CD14-positive monocyte (primary cell): Measurements from ENCODE around the gene SMAD6. TPM values are rescaled to one million over a fixed set of nuclear protein-coding genes. Genes with fewer than 3 reads are reported as not detected.

Source experiments
- DNase-seq, 3 donors: peaks; one replicate each; pipeline ENCODE4 v3.0.0-alpha.2; 2011 to 2022
- H2AFZ ChIP-seq: 2 replicates; pipeline ENCODE4 v1.6.0; 2012; ENCODE audit warnings: mild to moderate bottlenecking, low read depth, low read length, inconsistent platforms; ENCODE audit not compliant: insufficient read depth, poor library complexity, severe bottlenecking
- H3K27ac ChIP-seq, 2 donors: 1 replicate in 1 of 2; 2 replicates in 1 of 2; pipeline ENCODE4 v1.5.1; 2012 to 2013; ENCODE audit warnings: low read length in 2 of 2, control low read depth in 1 of 2, inconsistent platforms in 1 of 2, low read depth in 1 of 2, mild to moderate bottlenecking in 1 of 2
- H3K27me3 ChIP-seq, 2 donors: one replicate each; pipeline versions ENCODE4 v1.6.0 to v1.6.1; 2011 to 2013; ENCODE audit warnings: low read length in 2 of 2; ENCODE audit not compliant: control insufficient read depth in 2 of 2, insufficient read depth in 2 of 2
- H3K36me3 ChIP-seq, 2 donors: replicated peaks in 1 of 2; 1 replicate in 1 of 2; 2 replicates in 1 of 2; pipeline versions ENCODE4 v1.5.1 to v1.6.1; 2012 to 2013; ENCODE audit warnings: low read length in 2 of 2, control low read depth in 1 of 2, inconsistent platforms in 1 of 2, mild to moderate bottlenecking in 1 of 2; ENCODE audit not compliant: insufficient read depth in 2 of 2, control insufficient read depth in 1 of 2
- H3K4me1 ChIP-seq, 2 donors: 1 replicate in 1 of 2; 2 replicates in 1 of 2; pipeline versions ENCODE4 v1.5.1 to v1.6.1; 2012 to 2013; ENCODE audit warnings: low read length in 2 of 2, control low read depth in 1 of 2, inconsistent platforms in 1 of 2, mild to moderate bottlenecking in 1 of 2, moderate library complexity in 1 of 2; ENCODE audit not compliant: insufficient read depth in 2 of 2, control insufficient read depth in 1 of 2
- H3K4me2 ChIP-seq: replicated peaks from 2 replicates; pipeline ENCODE3; 2012; ENCODE audit warnings: low read length, moderate library complexity, mild to moderate bottlenecking; ENCODE audit not compliant: poor library complexity, severe bottlenecking; ENCODE audit errors: extremely low read depth
- H3K4me3 ChIP-seq, 3 experiments: fragments of 200-600 bp in 1 of 3; sonication (generic) in 1 of 3; replicated peaks in 1 of 3; 1 replicate in 2 of 3; 2 replicates in 1 of 3; pipeline ENCODE4 v1.5.1; 2011 to 2013; ENCODE audit warnings: low read length in 3 of 3, mild to moderate bottlenecking in 3 of 3, control low read depth in 2 of 3, low read depth in 2 of 3, inconsistent platforms in 1 of 3, moderate library complexity in 1 of 3
- H3K79me2 ChIP-seq: 2 replicates; pipeline ENCODE4 v1.6.0; 2012; ENCODE audit warnings: mild to moderate bottlenecking, control low read depth, inconsistent platforms, low read length, moderate library complexity; ENCODE audit not compliant: insufficient read depth
- H3K9ac ChIP-seq: 2 replicates; pipeline ENCODE4 v1.6.0; 2017; ENCODE audit warnings: low read length, mild to moderate bottlenecking; ENCODE audit not compliant: insufficient read depth, poor library complexity, severe bottlenecking
- H3K9me3 ChIP-seq, 2 donors: replicated peaks in 1 of 2; 1 replicate in 1 of 2; 2 replicates in 1 of 2; pipeline versions ENCODE4 v1.5.1 to v1.6.1; 2012 to 2013; ENCODE audit warnings: low read length in 2 of 2, control low read depth in 1 of 2; ENCODE audit not compliant: control insufficient read depth in 1 of 2, insufficient read depth in 1 of 2
- H4K20me1 ChIP-seq: 2 replicates; pipeline ENCODE4 v1.6.0; 2012; ENCODE audit warnings: mild to moderate bottlenecking, low read length, control low read depth, moderate library complexity; ENCODE audit not compliant: insufficient read depth
- H3K27ac Mint-ChIP-seq, 7 donors: one replicate each; pipeline ENCODE4 v1.8.0; 2020; ENCODE audit warnings: mild to moderate bottlenecking in 7 of 7, mixed read lengths in 7 of 7, moderate library complexity in 6 of 7, inconsistent platforms in 2 of 7
- H3K27me3 Mint-ChIP-seq, 3 donors: one replicate each; pipeline ENCODE4 v1.8.0; 2021 to 2022; ENCODE audit warnings: low read depth in 3 of 3, mild to moderate bottlenecking in 3 of 3, mixed read lengths in 3 of 3, moderate library complexity in 3 of 3, inconsistent platforms in 1 of 3
- H3K36me3 Mint-ChIP-seq, 2 donors: one replicate each; pipeline ENCODE4 v1.8.0; 2020; ENCODE audit warnings: mixed read lengths in 2 of 2, inconsistent platforms in 1 of 2, mild to moderate bottlenecking in 1 of 2
- H3K4me1 Mint-ChIP-seq: one replicate; pipeline ENCODE4 v1.8.0; 2020; ENCODE audit warnings: mild to moderate bottlenecking, mixed read lengths
- H3K4me3 Mint-ChIP-seq, 2 donors: one replicate each; pipeline ENCODE4 v1.8.0; 2020; ENCODE audit warnings: mild to moderate bottlenecking in 2 of 2, mixed read lengths in 2 of 2, moderate library complexity in 1 of 2
- H3K9me3 Mint-ChIP-seq, 7 donors: one replicate each; pipeline ENCODE4 v1.8.0; 2020 to 2022; ENCODE audit warnings: mixed read lengths in 7 of 7, mild to moderate bottlenecking in 6 of 7, moderate library complexity in 6 of 7, inconsistent platforms in 2 of 7
- CTCF ChIP-seq: fragments of 200-600 bp; IDR thresholded peaks from one replicate; pipeline ENCODE4 v1.8.0; 2022; ENCODE audit warnings: antibody characterized with exemption, mild to moderate bottlenecking
- whole genome bisulfite sequencing: methylation state at CpG from one replicate; pipeline ENCODE4 v1.1.5; 2013; ENCODE audit warnings: missing lambda C conversion rate; ENCODE audit not compliant: insufficient coverage; 5-methylcytosine and 5-hydroxymethylcytosine counted together
- intact Hi-C, 2 donors: fragments of 100-400 bp; cut with micrococcal nuclease; formaldehyde crosslinking; loops; one replicate each; pipeline versions ENCODE4 v1.15.0 to v1.15.1; 2023
- polyA plus RNA-seq, 3 donors: library from polyadenylated mRNA; depleted of rRNA in 1 of 3; unstranded in 2 of 3; stranded (reverse) in 1 of 3; fragments of 300-500 nt in 2 of 3; fragments of >200 nt in 1 of 3; fragmentation: Illumina TruSeq in 2 of 3; gene quantifications; 1 replicate in 2 of 3; 2 replicates in 1 of 3; pipeline ENCODE4 v1.2.3, GENCODE V29; 2012 to 2021

The SMAD6 gene
- polyA plus RNA-seq, 3 donors: 0.31 TPM; not detected in 2

GRCh38 chr15:66783725-66784124, 81.7 kb downstream of the SMAD6 start:
- no peak for DNase-seq
- no peak overlapping the region for H3K4me3 Mint-ChIP-seq
- no peaks in the 10 kb centered on the region for H4K20me1 ChIP-seq
- no peak for TF ChIP-seq CTCF
- H3K27ac ChIP-seq: no peak overlapping the region
- H2AFZ ChIP-seq: no peak overlapping the region
- H3K36me3 ChIP-seq: no peaks in the 10 kb centered on the region
- H3K27me3 ChIP-seq: no peaks in the 10 kb centered on the region
- H3K4me1 Mint-ChIP-seq: no peaks in the 10 kb centered on the region
- peaks cover 0 to 2% of the 10 kb centered on the region in 2 donors for H3K36me3 Mint-ChIP-seq
- peak overlapping the region in 1 of 7 donors; percentile 58 for H3K27ac Mint-ChIP-seq
- intact Hi-C loops: no loop called here
- peaks cover 2 to 6% (median 3%) of the 10 kb centered on the region in 3 donors for H3K27me3 Mint-ChIP-seq
- no peak overlapping the region for H3K4me2 ChIP-seq
- no peaks in the 10 kb centered on the region for H3K9me3 ChIP-seq
- no peaks in the 10 kb centered on the region for H3K79me2 ChIP-seq
- H3K4me1 ChIP-seq: no peaks in the 10 kb centered on the region
- 97% methylated on average over 6 of the region's 7 CpGs for WGBS
- no peak overlapping the region for H3K9ac ChIP-seq
- H3K4me3 ChIP-seq: no peak overlapping the region
- peaks cover 0 to 2% (median 0%) of the 10 kb centered on the region in 7 donors for H3K9me3 Mint-ChIP-seq

GRCh38 chr15:66784174-66784573, 82.1 kb downstream of the SMAD6 start:
- Histone ChIP-seq H3K4me3 (no peak overlapping the region), H2AFZ (no peak overlapping the region), H3K4me1 (no peaks in the 10 kb centered on the region), H4K20me1 (no peaks in the 10 kb centered on the region), H3K27ac (no peak overlapping the region), H3K36me3 (no peaks in the 10 kb centered on the region), H3K4me2 (no peak overlapping the region), H3K9me3 (no peaks in the 10 kb centered on the region), H3K9ac (no peak overlapping the region), H3K79me2 (no peaks in the 10 kb centered on the region), H3K27me3 (no peaks in the 10 kb centered on the region)
- peaks cover 0 to 2% of the 10 kb centered on the region in 2 donors for H3K36me3 Mint-ChIP-seq
- no peak for TF ChIP-seq CTCF
- H3K27me3 Mint-ChIP-seq: peaks cover 2 to 4% (median 2%) of the 10 kb centered on the region in 3 donors
- H3K9me3 Mint-ChIP-seq: peaks cover 0 to 2% (median 0%) of the 10 kb centered on the region in 7 donors
- H3K4me3 Mint-ChIP-seq: no peak overlapping the region
- DNase-seq: no peak
- no peak overlapping the region for H3K27ac Mint-ChIP-seq
- intact Hi-C loops: no loop called here
- 100% methylated on average over 4 of the region's 4 CpGs for WGBS
- H3K4me1 Mint-ChIP-seq: peaks cover 1% of the 10 kb centered on the region
